ENCODE results near the gene SMG6. TPM values are rescaled to one million over a fixed set of nuclear protein-coding genes. Genes with fewer than 3 reads are reported as not detected.

Gene SMG6
- total RNA-seq, 1 experiment from 2014 or later: 33.8 TPM

GRCh38 chr17:2022647-2023240, 280.8 kb downstream of the SMG6 start:
- H3K36me3 Mint-ChIP-seq (ENCODE audit: insufficient read depth, unreplicated experiment): peaks cover 11% of the 10 kb centered on the region
- DNase-seq: no peak
- Histone ChIP-seq H3K9me3 (no peaks in the 10 kb centered on the region), H3K27me3 (replicated peaks; ENCODE audit: control insufficient read depth, insufficient read depth, low read length) (peaks cover 6% of the 10 kb centered on the region), H3K4me3 (ENCODE audit: low read depth, low read length) (no peak overlapping the region), H3K4me1 (peaks cover 18% of the 10 kb centered on the region; the same call in 1 of the 2 replicates), H3K36me3 (ENCODE audit: control insufficient read depth, insufficient read depth, low read length) (no peaks in the 10 kb centered on the region)
- no TSS peak for BruUV-seq (replicated peaks)
- peaks cover 6% of the 10 kb centered on the region for H3K4me1 Mint-ChIP-seq (ENCODE audit: low read depth, unreplicated experiment)
- H3K27me3 Mint-ChIP-seq (ENCODE audit: insufficient read depth, unreplicated experiment): peaks cover 17% of the 10 kb centered on the region
- H3K4me3 Mint-ChIP-seq (ENCODE audit: unreplicated experiment): no peak overlapping the region
- no peaks in the 10 kb centered on the region for H3K9me3 Mint-ChIP-seq (ENCODE audit: unreplicated experiment)
- intact Hi-C loops (cut with micrococcal nuclease; ENCODE audit: unreplicated experiment): no loop called here
- TF ChIP-seq CTCF (IDR thresholded peaks at IDR 0.05; ENCODE audit: insufficient read depth in 1 of 2, low read depth in 1 of 2, low read length in 1 of 2, severe bottlenecking in 1 of 2, unreplicated experiment in 1 of 2): no peak
- ChIA-PET CTCF (interaction anchor here (0.6 to 4.3 kb wide), 2 partner anchors 35 to 113 kb away, joined by 3 to 185 read pairs; no protein-coding TSS in a partner anchor), POLR2A (no interaction called here)
- H3K27ac Mint-ChIP-seq (ENCODE audit: unreplicated experiment): no peak overlapping the region

- H3K9me3 ChIP-seq: no peaks in the 10 kb centered on the region
- BruUV-seq (replicated peaks): no TSS peak
- peaks cover 17% of the 10 kb centered on the region; the same call in 1 of the 2 replicates for H3K4me1 ChIP-seq
- no peak overlapping the region for H3K4me3 Mint-ChIP-seq (ENCODE audit: unreplicated experiment)
- H3K9me3 Mint-ChIP-seq (ENCODE audit: unreplicated experiment): no peaks in the 10 kb centered on the region
- no peak overlapping the region for H3K27ac Mint-ChIP-seq (ENCODE audit: unreplicated experiment)
- H3K4me3 ChIP-seq (ENCODE audit: low read depth, low read length): no peak overlapping the region
- no peak for DNase-seq
- H3K36me3 ChIP-seq (ENCODE audit: control insufficient read depth, insufficient read depth, low read length): no peaks in the 10 kb centered on the region
- H3K4me1 Mint-ChIP-seq (ENCODE audit: low read depth, unreplicated experiment): no peaks in the 10 kb centered on the region
- CTCF ChIA-PET: interaction anchor here (2.4 kb wide), 1 partner anchor 112 kb away, joined by 11 read pairs; no protein-coding TSS in a partner anchor
- peaks cover 6% of the 10 kb centered on the region for H3K36me3 Mint-ChIP-seq (ENCODE audit: insufficient read depth, unreplicated experiment)
- intact Hi-C loops (cut with micrococcal nuclease; ENCODE audit: unreplicated experiment): no loop called here
- TF ChIP-seq CTCF (IDR thresholded peaks at IDR 0.05; ENCODE audit: insufficient read depth in 1 of 2, low read depth in 1 of 2, low read length in 1 of 2, severe bottlenecking in 1 of 2, unreplicated experiment in 1 of 2): no peak
- peaks cover 6% of the 10 kb centered on the region for H3K27me3 ChIP-seq (replicated peaks; ENCODE audit: control insufficient read depth, insufficient read depth, low read length)
- POLR2A ChIA-PET: no interaction called here
- H3K27me3 Mint-ChIP-seq (ENCODE audit: insufficient read depth, unreplicated experiment): peaks cover 11% of the 10 kb centered on the region
These were observed 282.9 kb downstream of the SMG6 start for GRCh38 chr17:2020721-2021120.

GRCh38 chr17:2019723-2020122, 283.9 kb downstream of the SMG6 start:
- peaks cover 6% of the 10 kb centered on the region for H3K27me3 ChIP-seq (replicated peaks; ENCODE audit: control insufficient read depth, insufficient read depth, low read length)
- Mint-ChIP-seq H3K27me3 (ENCODE audit: insufficient read depth, unreplicated experiment) (peaks cover 13% of the 10 kb centered on the region), H3K4me3 (ENCODE audit: unreplicated experiment) (no peak overlapping the region), H3K27ac (ENCODE audit: unreplicated experiment) (no peak overlapping the region), H3K9me3 (ENCODE audit: unreplicated experiment) (no peaks in the 10 kb centered on the region), H3K4me1 (ENCODE audit: low read depth, unreplicated experiment) (no peaks in the 10 kb centered on the region), H3K36me3 (ENCODE audit: insufficient read depth, unreplicated experiment) (peaks cover 6% of the 10 kb centered on the region)
- H3K4me1 ChIP-seq: peaks cover 11% of the 10 kb centered on the region; the same call in 1 of the 2 replicates
- DNase-seq: no peak
- POLR2A ChIA-PET: interaction anchor here (0.6 kb wide), 1 partner anchor 16 kb away, joined by 7 read pairs; no protein-coding TSS in a partner anchor
- intact Hi-C loops (cut with micrococcal nuclease; ENCODE audit: unreplicated experiment): no loop called here
- H3K4me3 ChIP-seq (ENCODE audit: low read depth, low read length): no peak overlapping the region
- H3K36me3 ChIP-seq (ENCODE audit: control insufficient read depth, insufficient read depth, low read length): no peaks in the 10 kb centered on the region
- CTCF ChIA-PET: interaction anchor here (2.4 kb wide), 1 partner anchor 111 kb away, joined by 11 read pairs; no protein-coding TSS in a partner anchor
- TF ChIP-seq CTCF (IDR thresholded peaks at IDR 0.05; ENCODE audit: insufficient read depth in 1 of 2, low read depth in 1 of 2, low read length in 1 of 2, severe bottlenecking in 1 of 2, unreplicated experiment in 1 of 2): no peak
- H3K9me3 ChIP-seq: no peaks in the 10 kb centered on the region
- no TSS peak for BruUV-seq (replicated peaks)
